NCI-H82 (cell line): ENCODE data around the gene AGPAT2.
A peak's percentile ranks its signal among the peaks of the same experiment; 100 is the strongest.
"Not testable (repeated sequence)": the region's sequence is repeated elsewhere in the genome, so short reads cannot be mapped to it uniquely, and the experiment has no call there.

ENCODE experiments used
- DNase-seq: peaks from one replicate; lab custom pipeline; 2025; lab: John Stamatoyannopoulos, UW

The AGPAT2 gene

DNA sequence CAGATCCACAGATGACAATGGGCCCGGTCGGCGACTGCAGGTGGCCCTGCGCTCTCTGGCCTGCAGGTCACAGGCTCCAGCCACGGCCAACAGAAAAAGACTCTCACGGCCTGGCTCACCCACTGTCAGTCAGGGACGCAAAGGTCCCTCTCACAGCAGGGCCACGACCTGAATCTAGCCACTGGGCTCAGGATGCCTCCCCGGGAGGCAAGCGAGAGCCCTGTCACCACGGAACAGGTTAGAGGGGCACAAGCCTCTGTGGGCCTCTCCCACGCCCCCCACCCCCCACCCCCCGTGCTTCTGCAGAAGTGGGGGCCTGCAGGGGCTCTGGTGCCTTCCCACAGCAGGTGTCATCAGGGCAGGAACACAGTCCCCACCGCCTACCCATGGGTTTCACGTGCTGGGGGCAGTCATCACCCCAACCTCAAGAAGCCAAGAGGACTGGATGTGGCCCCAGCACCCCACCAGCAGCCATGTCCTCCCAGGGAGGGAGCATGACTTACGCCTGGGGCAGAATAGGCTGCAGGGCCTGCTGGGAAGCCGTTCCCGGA lies 41.8 kb downstream of the AGPAT2 start:
- no peak for DNase-seq

DNA sequence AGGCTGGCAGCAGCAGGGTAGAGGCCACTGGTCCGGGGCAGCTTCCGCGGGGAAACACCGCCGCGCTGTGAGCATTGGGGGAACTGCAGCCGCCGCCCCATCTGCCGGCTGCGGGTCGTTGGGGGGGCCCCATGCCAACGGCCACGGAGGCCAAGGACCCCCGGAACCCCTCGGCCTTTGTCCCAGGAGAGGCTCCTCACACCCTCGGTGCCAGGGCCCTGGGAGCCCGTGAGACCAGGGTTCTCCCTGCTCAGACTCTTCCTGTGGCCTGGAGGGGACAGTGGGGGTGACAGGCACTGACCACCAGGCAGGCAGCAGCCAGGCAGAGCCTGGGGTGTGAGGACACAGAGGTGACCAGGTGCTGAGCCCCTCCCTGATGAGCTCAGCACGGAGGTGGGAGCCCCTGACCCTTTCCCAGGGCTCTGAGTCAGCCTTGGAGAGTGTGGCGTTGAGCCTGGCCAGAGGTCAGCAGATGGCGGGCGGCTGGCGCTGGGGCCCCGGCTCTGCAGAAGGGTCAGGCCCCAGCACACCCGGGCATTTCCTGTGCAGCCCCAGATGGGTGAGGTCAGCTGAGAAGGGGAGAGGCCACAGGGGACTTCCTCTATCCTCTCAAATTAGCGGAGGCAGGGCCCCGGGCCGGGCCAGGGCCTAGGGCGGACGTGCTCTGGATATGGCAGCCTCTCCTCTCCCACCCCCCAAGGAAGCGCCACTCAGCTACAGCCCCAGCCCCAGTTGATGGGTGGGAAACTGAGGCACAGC lies 42.5 kb downstream of the AGPAT2 start:
- DNase-seq, result no peak

DNA sequence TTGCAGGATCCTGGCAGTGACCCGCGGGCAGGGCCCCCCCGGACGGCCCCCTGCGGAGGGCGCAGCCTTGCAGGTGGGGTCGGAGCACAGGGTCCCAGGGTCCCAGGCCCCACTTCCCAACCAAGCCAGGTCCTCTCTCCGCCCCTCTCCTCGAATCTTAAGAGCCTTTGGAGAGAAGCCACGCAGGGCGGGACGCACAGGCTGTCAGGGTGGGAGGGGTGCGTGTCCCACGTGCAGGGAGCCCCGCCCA lies 43.0 kb downstream of the AGPAT2 start:
- DNase-seq, result peak; percentile 77

DNA sequence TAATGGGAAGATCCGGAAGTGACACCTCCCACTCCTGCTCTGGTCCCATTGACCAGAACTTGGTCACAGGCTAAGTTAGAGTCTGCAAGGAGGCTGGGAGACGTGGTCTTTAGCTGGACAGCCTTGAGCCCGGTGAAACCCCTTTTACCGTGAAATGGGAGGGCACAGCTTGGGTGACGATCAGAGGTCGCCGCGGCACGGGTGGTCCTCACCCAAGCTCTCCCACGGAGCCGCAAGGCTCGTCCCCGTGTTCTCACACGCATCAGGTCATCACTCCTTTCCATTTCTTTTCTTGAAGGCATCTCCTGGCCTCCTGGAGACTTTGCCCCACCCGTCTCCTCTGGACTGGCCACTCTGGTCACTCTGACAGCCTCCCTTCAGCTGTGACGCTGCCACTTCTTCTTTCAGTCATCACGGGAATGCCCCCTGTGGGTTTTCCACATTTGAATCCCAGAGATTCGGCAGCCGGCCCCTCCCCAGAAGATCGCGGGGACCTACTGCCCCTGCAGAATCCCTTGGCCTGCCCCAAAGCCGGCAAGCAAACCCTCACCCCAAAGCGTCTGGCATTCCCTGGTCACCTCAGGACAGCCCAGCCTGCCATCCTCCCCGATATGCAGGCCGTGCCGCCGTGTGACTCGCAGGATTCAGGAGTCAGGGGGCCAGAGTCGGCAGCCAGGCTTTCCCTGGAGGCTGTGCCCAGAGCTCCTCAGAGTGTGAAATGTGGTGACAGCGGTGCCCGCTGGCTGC lies 43.5 kb downstream of the AGPAT2 start:
- no peak for DNase-seq

DNA sequence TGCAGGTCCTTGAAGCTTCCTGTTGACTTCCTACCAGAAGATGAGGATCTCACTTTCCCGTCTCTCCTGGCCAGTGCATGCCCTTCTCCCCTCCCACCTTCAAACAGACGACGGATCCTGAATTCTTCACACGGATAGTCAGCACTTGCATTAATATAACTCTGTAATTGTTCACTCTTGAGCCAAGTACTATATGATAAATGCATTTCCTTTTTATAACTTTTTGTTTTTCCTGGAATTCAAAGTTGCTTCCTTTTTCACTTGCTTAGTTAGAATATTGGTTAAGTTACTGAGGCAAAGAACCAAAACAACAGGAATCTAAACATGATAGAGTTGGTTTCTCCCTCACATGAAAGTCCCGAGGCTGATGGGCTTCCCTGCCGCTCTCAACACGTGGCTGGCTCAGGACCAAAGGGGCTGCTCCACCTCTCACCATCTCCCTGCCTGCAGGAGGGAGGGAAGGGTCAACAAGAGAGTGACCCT lies 44.8 kb downstream of the AGPAT2 start:
- DNase-seq, result no peak

DNA sequence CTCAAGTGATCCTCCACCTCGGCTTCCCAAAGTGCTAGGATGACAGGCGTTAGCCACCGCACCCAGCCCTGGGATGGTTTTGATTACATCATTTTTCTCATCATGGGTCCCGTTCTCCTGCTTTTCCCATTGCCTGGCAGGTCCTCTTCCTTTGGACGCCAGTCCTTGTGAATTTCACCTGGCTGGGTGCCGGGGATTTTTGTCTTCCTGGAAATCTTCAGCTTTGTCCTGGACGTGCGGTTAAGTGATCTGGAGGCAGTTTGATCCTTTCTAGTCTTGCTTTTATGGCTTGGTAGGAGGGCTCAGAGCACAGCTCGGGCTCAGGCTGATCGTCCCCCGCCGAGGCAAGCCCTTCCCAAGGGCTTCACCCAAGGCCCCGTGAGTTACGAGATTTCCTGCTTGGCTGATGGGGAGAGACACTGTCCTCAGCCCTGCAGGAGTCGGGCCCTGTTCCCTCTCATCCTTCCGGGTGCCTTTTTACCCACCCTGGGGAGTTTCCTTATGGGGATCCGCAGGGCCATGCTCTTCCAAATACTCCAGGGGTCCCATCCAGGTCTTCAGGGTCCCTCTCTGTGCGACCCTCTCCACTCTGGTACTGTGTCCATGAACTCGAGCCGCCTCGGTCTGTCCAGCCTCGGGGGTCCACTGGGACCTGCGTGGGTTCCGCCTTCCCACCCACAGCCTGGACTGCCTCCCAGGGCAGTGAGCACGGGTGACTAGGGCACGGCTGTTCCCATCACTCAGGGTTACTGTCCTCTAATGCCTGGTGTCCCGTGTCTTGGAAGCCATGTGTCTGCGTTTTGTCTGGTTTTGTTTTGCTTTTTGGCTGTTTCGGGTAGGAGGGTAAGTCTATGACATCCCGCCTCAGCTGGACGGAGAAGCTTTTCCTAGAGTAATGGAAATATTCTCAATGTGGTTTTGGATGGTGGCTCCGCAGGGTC lies 46.8 kb downstream of the AGPAT2 start:
- no peak for DNase-seq

DNA sequence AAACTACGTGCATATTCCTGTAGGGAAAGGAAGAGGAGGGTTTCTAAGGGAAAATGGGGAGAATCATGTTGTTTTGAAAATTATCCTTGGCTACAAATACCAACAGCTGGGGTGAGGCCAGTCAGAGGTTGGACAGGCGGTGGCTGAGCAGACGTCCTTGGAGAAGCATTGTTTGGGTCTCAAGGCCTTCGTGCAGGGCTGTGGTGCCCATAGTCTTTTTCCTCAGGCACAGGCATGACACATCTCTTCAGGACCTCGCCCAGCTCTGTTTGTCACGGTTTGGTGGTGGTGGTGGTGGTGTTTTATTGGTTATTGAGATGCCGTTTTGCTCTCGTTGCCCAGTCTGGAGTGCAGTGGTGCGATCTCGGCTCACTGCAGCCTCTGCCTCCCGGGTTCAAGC lies 52.4 kb downstream of the AGPAT2 start:
- DNase-seq, result no peak

DNA sequence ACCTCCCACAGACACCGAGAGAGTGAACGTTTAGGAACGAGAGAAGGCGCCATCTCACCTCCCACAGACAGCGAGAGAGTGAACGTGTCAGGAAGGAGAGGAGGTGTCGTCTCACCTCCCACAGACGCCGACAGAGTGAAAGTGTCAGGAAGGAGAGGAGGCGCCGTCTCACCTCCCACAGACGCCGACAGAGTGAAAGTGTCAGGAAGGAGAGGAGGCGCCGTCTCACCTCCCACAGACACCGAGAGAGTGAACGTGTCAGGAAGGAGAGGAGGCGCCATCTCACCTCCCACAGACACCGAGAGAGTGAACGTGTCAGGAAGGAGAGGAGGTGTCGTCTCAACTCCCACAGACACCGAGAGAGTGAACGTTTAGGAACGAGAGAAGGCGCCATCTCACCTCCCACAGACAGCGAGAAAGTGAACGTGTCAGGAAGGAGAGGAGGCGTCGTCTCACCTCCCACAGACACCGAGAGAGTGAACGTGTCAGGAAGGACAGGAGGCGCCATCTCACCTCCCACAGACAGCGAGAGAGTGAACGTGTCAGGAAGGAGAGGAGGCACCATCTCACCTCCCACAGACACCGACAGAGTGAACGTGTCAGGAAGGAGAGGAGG lies 54.7 kb downstream of the AGPAT2 start:
- DNase-seq, result not testable (repeated sequence)

DNA sequence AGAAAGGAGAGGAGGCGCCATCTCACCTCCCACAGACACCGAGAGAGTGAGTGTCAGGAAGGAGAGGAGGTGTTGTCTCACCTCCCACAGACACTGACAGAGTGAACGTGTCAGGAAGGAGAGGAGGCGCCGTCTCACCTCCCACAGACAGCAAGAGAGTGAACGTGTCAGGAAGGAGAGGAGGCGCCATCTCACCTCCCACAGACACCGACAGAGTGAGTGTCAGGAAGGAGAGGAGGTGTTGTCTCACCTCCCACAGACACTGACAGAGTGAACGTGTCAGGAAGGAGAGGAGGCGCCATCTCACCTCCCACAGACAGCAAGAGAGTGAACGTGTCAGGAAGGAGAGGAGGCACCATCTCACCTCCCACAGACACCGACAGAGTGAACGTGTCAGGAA lies 55.2 kb downstream of the AGPAT2 start:
- DNase-seq, result not testable (repeated sequence)

DNA sequence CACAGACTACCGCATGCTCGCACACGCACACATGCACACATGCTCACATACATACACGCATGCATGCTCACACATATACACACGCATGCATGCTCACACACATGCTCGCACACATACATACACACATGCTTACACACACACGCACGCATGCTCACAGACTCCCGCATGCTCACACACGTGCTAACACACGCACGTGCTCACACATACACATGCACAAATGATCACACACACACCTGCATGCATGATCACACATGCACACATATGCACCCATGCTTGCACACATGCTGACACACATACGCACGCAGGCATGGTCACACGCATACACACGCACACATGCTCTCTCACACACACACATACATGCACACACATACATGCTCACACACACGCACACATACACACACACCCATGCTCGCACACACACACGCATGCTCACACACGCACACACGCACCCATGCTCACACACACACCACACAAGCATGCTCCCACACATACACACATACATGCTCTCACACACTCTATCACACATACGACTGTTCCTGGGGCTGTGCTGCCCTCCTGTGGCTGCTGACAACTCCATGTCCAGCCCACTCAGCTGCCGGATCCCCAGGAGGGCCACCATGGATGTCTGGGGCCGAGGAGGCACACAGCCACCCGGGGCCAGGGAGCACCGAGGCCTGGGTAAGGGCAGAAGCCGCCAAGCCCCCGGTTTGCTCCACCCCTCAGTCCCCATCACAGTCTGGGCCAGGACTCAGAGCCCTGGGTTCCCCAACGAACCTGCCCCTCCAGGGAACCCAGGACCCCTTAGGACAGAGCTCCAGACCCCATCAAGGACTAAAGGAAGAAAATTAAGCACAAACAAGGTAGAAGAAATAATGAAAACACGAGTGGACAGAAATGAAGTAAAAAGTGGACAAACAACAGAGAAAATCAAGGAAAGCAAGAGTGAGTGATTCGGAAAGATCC lies 55.9 kb downstream of the AGPAT2 start:
- peak; percentile 85 for DNase-seq

DNA sequence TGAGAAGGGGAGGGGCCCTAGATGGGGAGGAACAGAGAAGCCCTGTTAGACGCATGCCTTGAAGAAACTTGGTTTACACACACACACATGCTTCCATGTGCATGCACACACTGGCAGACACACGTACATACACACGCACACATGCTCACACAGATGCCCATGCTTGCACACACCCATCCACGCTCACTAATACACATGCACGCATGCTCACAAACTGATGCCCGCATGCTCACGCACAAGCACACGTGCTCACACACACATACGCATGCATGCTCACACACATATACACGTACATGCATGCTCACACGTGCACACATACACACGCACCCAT lies 56.6 kb downstream of the AGPAT2 start:
- no peak for DNase-seq

DNA sequence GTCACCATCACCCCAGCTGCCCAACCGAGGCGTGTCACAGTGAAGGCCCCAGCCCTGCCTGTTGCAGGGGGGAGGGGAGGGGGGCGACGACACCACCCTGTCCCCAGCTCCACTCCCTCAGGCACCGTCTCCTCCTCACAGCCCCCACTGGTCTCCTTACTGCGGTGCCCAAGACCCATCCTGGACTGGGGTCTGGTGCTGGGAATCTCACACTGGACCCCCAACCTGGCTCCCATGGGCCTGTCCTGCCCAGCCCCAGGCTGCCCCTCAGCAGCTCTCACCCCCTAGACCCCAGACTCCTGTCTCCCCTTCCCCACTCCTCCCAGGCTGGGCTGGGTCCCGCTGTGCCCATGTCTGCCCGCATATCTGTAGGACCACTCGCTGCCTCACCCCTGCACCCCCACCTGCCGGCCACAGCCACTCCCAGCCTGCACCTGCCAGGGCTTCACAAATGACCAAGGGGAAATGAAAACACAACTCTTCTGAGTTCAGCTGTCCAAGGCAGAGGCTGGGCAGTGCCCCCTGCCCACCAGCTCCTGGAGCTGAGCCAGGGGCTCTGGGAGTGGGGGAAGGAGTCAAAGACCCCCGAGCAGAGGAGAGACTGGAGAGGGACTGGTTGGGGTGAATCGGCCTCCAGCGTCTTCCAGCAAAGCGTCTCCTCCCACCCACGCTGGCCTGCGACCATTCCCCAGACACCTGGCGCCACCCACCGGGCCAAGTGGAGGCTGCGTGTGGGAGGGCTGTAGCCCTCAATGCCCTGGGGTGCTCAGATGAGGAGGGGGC lies 57.2 kb downstream of the AGPAT2 start:
- DNase-seq, result peak; percentile 74

DNA sequence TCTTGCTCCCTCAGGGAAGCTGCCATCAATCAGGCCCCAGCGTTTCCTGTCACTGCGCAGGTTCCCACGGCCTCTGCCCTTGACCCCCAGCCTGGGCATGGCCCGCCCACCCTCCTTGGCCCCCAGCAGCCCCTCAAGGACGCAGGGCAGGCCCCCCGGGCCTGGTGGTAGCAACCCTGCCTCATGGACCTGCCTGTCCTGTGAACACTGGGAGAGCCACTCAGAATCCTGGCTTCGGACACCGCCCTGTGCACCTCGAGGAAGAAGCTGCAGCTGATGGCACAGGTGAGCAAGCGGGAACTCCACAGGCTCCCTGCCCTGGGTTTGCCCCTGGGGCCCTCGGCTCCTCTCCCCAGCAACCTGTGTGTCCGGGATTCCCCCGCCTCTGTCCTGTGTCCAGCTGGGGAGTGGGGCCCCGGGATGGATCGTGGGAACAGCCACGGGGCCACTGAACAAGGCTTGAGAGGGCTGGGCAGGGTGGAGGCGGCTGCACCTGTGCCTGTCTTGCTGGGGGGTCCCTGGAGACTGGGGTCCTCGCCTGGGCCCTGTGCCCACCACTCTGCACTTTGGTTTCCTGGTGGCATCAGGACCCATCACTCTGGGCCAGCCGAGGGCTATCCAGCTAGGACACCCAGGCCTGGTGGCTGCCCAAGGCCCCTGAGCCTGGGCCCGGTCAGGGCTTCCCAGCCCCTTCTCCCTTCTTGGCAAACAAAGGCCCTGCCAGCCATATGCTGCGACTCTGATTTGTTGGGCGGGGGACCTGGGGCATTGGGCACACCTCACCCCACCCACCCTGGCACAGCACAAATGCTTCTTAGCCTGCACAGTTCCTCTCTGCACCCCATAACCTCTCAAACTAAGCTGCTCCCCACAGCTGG lies 58.0 kb downstream of the AGPAT2 start:
- DNase-seq, result no peak

DNA sequence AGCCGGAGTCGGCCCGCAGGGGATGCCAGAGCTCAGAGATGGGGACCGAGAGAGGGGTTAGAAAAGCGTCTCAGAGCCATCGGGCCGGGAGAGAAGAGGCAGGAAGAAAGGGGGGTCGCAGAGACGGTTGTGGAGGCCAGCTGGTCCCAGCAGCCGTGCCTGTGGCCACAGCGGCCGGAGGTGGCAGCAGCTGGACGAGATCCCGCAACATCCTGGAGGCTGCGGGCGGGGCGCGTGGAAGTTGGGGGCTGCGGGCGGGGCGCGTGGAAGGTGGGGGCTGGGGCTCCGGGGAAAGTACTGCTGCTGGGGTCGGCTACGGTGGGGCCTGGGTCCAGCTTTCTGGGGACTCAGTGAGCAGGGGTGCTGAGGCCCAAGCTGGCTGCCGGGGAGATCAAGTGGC lies 59.0 kb downstream of the AGPAT2 start:
- no peak for DNase-seq

DNA sequence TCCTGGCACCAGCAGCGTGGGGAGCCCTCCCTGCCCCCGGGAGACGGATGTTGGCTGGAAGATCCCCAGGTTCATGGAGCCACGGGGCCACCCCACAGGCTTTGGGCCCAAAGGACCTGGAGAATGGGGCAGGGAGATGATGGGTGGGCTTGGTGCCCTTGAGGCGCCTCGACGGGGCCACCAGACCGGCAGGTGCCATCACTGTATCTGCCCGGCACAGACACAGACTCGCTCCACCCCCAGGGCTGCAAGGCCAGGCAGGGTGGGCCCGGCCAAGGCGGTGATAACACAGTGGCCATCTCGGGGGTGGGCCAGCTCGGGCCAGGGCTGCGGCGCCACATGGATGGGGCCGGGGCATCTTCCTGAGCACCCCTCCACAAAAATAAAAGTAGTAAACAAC lies 59.6 kb downstream of the AGPAT2 start:
- DNase-seq, result no peak

DNA sequence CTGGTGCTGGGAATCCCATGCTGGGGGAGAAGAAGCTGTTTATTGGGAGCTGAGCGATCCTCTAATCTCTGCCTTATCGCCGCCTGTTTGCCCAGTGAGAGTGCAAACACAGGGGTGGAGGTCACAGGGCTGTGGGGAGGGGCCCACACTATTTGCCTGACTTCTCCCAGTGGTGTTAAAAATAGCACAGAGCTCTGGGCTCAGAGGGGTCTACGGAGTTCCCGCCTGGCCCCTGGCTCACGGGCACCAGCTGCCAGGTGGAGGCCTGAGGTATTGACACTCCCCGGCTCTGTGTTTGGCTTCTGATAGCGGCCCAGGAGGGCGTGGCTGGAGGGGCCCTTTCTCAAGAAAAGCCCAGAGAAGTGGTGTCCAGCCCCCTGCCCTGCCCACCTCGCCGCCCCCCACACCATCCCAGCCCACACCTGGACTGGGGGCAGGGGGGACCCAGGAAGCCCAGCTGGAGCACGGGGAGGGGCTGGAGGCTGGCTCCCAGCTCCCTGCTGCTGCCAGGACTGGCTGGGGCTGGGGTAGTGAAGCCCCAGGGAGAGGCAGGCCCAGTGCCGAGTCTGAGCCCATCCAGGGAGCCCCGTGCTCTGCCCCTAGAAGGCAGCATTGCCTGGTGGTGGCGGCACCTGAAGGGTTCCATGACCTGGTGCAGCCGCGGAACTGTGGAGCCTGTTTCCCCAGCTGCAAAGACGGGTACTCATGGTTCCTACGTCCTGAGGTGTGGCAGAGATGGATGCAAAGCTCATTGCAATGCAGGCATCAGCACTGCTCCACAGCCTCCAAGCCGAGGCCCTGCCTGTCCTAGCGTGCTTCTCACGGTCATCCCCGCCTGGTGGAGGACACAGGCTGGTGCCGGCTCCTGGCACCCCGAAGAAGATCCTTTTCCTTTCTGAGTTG lies 60.3 kb downstream of the AGPAT2 start:
- DNase-seq, result peak; percentile 48

DNA sequence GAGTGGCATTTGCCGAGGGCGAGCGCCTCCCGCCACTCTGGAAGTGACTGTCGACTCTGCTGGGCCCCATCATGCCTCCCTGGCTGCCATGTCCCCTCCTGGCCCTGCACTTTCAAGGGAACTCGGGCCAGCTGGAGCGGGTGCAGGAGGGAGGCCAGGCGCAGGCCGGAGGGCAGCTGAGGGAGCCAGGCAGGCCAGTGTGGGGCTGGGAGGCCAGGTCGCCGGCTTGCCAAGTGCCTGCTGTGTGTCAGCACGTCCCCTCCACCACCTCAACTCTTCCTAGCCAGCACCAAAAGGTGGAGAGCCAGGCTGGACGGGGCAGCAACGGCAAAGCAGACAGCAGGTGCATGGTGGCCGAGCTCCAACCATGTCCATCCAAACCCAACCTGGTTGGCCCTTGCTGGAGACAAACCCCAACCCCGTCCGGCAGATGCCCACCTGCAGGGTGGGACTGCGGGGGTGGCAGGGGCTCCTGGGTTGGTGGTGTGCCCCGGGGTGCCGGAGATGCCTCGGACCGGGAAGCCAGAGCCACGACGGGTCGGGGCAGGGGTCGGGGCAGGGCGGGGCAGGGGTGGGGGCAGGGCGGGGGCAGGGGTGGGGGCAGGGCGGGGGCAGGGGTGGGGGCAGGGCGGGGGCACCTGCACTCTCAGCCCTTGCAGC lies 61.1 kb downstream of the AGPAT2 start:
- no peak for DNase-seq
